GM12865 (cell line): ENCODE data around the gene ADGRV1.

ENCODE experiments used
- DNase-seq: peaks from one replicate; pipeline ENCODE4 v3.0.0; 2010; ENCODE audit warnings: low read depth
- H3K4me3 ChIP-seq: 2 replicates; pipeline ENCODE4 v1.5.1; 2011; ENCODE audit warnings: mild to moderate bottlenecking, low read depth, low read length, control low read depth
- TF ChIP-seq, protein P1 (sequence below): IDR thresholded peaks from 2 replicates; pipeline ENCODE4 v1.5.1; 2011; ENCODE audit warnings: low read length, control low read depth, low read depth, inconsistent platforms; ENCODE audit not compliant: insufficient read depth; ENCODE audit errors: missing control alignments

ADGRV1 gene

DNA sequence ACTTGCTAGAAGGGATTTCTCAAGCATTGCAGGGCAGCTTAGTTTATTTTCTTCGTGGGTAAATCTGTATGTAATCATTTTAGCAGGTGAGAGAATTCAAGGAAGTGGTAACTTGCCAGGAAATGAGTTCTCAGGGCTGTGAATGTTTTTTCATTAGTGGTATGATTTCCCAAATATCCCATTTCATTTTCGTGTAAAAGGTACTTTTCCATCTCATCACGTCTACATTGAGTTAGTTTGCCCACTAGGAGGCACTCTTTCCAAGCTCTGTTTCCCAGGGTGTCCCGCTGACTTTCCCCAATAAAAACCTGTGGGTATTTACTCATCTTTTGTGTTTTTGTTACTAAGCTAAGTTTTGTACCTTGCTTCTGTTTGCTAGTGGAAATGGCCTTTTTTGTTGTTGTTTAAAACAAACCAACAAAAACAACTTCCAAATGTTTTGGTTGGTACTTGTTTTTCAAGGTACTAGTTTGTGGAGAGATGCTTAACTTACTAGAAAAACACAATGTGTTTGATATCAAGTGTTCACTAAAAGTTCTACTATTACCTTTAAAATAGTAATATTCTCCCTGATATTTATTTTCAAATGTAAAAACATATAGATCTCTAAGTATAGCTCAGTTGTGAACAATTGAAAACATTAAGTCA is 373.6 kb downstream of the ADGRV1 start:
- TF ChIP-seq, protein P1, sequence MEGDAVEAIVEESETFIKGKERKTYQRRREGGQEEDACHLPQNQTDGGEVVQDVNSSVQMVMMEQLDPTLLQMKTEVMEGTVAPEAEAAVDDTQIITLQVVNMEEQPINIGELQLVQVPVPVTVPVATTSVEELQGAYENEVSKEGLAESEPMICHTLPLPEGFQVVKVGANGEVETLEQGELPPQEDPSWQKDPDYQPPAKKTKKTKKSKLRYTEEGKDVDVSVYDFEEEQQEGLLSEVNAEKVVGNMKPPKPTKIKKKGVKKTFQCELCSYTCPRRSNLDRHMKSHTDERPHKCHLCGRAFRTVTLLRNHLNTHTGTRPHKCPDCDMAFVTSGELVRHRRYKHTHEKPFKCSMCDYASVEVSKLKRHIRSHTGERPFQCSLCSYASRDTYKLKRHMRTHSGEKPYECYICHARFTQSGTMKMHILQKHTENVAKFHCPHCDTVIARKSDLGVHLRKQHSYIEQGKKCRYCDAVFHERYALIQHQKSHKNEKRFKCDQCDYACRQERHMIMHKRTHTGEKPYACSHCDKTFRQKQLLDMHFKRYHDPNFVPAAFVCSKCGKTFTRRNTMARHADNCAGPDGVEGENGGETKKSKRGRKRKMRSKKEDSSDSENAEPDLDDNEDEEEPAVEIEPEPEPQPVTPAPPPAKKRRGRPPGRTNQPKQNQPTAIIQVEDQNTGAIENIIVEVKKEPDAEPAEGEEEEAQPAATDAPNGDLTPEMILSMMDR: peak; percentile 75
- no peak overlapping the region for H3K4me3 ChIP-seq
- DNase-seq: peak; percentile 55

DNA sequence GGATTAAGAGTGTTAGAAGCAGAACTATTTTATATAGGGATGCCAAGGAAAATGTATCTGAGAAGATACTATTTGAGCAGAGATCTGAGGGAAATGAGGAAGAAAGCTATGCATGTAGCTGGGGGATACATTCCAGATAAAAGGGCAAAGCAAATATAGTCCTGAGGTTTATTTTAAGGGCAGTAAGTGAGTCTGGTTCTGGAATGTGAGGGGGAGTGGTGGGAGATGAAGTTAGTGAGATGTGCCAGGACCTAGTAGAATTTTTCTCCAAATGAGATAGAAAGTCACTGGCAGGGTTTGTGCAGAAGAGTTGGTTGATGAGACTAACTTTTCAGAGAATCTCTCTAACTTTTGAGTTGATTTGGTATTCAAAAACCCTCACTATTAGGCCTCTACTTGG is 374.7 kb downstream of the ADGRV1 start:
- no peak for DNase-seq
- H3K4me3 ChIP-seq: no peak overlapping the region
- TF ChIP-seq, protein P1: no peak

DNA sequence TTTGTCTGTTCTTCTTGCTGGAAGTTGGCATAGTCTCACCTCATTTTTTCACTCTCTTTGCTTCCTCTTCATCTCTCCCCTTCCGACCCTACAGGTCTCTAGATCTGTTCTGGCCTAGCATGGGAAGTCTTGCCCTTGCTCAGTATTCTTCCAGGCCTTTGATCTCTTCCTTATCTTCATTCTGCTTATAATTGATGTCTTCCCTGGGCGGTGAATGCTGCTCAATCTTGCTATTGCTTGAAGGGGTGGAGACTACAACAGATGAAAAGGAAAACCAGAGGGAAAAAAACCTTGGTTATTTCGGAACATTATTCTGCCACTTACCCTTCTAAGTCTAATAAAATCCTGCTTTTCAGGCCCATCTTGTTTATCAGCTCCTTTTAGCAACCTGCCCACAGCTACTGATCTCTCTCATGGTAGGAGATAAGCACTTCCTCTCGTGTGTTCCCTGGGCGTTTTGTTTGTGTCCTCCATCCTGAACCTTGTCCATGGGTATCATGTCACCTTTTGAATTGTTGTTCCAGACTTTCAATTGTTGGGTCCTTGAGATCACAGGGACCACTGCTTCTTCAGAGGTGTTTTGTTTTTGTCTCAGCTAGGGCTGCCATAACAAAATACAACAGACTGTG is 375.6 kb downstream of the ADGRV1 start:
- TF ChIP-seq, protein P1: no peak
- H3K4me3 ChIP-seq: no peak overlapping the region
- DNase-seq: no peak

DNA sequence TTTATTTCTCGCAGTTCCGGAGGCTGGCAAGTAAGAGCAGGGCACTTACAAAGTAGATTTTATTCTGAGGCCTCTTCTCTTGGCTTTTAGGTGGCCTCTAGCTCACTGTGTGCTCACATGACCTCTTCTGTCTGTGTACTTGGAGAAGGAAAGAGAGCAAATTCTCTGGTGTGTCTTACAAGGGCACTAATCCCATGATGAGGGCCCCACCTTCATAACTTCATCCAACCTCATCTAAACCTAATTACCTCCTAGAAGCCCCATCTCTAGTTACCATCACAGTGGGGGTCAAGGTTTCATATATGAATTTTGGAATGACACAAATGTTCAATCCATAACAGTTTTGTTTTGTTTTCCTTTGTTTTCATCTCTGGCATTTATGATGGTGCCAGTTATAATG is 376.1 kb downstream of the ADGRV1 start:
- TF ChIP-seq, protein P1: no peak
- no peak for DNase-seq
- H3K4me3 ChIP-seq: no peak overlapping the region

DNA sequence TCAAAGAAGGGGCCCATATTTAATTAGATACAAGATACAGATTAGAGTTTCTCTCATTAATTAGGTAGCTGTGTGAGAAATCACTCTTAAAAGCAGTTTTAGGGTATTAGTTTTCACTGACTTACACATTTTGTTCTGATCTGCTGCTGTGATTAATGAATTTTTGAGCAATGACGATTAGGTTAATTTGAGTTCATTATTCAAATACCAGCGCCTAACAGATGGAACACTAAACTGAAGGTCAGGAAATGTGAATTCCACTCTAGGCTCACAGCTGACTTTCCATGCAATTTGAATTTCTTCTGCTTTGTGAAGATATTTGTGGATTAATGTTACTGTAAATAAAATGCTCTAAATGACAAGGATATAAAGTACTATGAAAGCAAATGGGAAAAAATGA is 380.6 kb downstream of the ADGRV1 start:
- H3K4me3 ChIP-seq: no peak overlapping the region
- no peak for DNase-seq
- TF ChIP-seq, protein P1: no peak

DNA sequence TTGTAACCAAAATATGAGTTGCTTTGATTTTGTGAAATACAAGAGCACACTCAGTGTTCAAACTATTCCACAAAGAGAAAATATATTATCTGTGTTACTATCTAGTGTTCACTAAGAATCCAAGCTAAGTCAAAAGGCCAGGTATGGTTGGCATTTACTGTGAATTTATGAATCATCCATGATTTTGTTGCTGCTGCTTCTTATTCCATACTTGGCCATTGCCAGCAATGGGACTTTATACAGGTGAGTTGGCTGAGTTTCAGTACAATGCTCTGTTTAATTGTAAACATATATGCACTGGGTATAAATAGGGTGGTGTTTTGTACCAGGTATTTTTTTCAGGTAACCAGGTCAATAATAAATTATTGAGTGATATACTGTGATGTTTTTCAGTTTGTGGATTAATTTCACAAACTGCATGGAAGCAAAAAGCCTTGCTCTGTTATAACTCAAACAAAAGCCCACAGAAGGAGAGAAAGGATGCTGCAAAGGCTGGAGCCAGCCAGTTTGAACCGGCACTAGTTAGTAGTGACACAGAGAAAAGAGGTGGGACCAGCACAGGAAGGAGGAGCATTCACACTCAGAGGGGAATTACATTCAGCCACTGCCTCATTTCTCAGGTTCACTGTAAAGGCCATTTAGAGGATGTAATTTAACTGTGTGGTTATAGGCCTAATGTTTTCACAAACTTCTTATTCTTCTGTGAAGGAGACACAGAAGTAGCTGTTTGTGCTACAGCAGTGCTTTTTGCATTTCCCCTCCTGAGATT is 381.8 kb downstream of the ADGRV1 start:
- H3K4me3 ChIP-seq: no peak overlapping the region
- TF ChIP-seq, protein P1: no peak
- peak; percentile 79 for DNase-seq
